K562 (cell line): Measurements from ENCODE around the gene BCAM. TPM values are rescaled to one million over a fixed set of nuclear protein-coding genes. Genes with fewer than 3 reads are reported as not detected.

Experiments used
- AFF4 ChIP-seq: sonication (generic); formaldehyde crosslinking; IDR thresholded peaks from 2 replicates; pipeline ENCODE4 v1.8.0; 2023; ENCODE audit warnings: mild to moderate bottlenecking, missing genetic modification reagents
- ARID2 ChIP-seq: fragments of 450-650 bp; IDR thresholded peaks from 2 replicates; pipeline ENCODE4 v1.6.1; 2017; ENCODE audit warnings: antibody characterized with exemption, mild to moderate bottlenecking
- ASH1L ChIP-seq: fragments of 450-650 bp; IDR thresholded peaks from 2 replicates; pipeline ENCODE4 v1.6.1; 2018; ENCODE audit warnings: borderline replicate concordance, mild to moderate bottlenecking, low read depth; ENCODE audit not compliant: partially characterized antibody
- CBFB ChIP-seq: sonication (generic); formaldehyde crosslinking; IDR thresholded peaks from 2 replicates; pipeline ENCODE4 v1.4.0; 2020; ENCODE audit warnings: mild to moderate bottlenecking, missing genetic modification reagents
- CTBP1 ChIP-seq: fragments of 450-650 bp; IDR thresholded peaks from 2 replicates; pipeline ENCODE4 v1.6.1; 2016; ENCODE audit warnings: borderline replicate concordance
- GABPB1 ChIP-seq: sonication (generic); formaldehyde crosslinking; IDR thresholded peaks from 2 replicates; pipeline ENCODE4 v1.8.0; 2022; ENCODE audit warnings: mild to moderate bottlenecking, missing genetic modification reagents
- JUND ChIP-seq, 2 experiments: IDR thresholded peaks; 2 replicates in 1 of 2; 3 replicates in 1 of 2; pipeline ENCODE4 v1.6.1; 2011; ENCODE audit warnings: borderline replicate concordance in 2 of 2, low read depth in 2 of 2, low read length in 2 of 2, improper control_type of control experiment in 1 of 2, missing biosample characterization in 1 of 2, missing genetic modification characterization in 1 of 2, missing genetic modification reagents in 1 of 2
- MIER1 ChIP-seq: fragments of 450-650 bp; IDR thresholded peaks from 2 replicates; pipeline ENCODE4 v1.6.1; 2016; ENCODE audit warnings: antibody characterized with exemption, mild to moderate bottlenecking, low read depth
- RB1 ChIP-seq: fragments of 450-650 bp; IDR thresholded peaks from 2 replicates; pipeline ENCODE4 v1.6.1; 2017; ENCODE audit warnings: low read depth, mild to moderate bottlenecking
- RFX5 ChIP-seq: IDR thresholded peaks from 2 replicates; pipeline ENCODE4 v1.6.1; 2011; ENCODE audit warnings: low read depth, mild to moderate bottlenecking, improper control_type of control experiment, low read length
- TARDBP ChIP-seq: fragments of 450-650 bp; IDR thresholded peaks from 2 replicates; pipeline ENCODE4 v1.6.1; 2016
- ZNF184 ChIP-seq: sonication (generic); formaldehyde crosslinking; IDR thresholded peaks from 2 replicates; pipeline ENCODE4 v1.5.0; 2020; ENCODE audit warnings: missing genetic modification reagents
- ZNF431 ChIP-seq: sonication (generic); formaldehyde crosslinking; IDR thresholded peaks from 2 replicates; pipeline ENCODE4 v1.8.0; 2022; ENCODE audit warnings: mild to moderate bottlenecking, missing genetic modification reagents
- ZNF717 ChIP-seq: fragments of 250-450 bp; sonication (Bioruptor Pico); IDR thresholded peaks from 2 replicates; pipeline ENCODE4 v1.5.0; 2021
- polyA plus RNA-seq, 8 experiments: library from polyadenylated mRNA; depleted of rRNA in 4 of 8; stranded (reverse) in 5 of 8; unstranded in 3 of 8; fragments of >200 nt; fragmentation: Nextera tagmentation in 2 of 8; fragmentation: Illumina TruSeq in 1 of 8; extraction: Ambion mirVana in 2 of 8; extraction: Trizol in 1 of 8; gene quantifications; 2 replicates each; pipeline versions ENCODE4 v1.2.1 to v1.2.3, GENCODE V29; 2011 to 2014; ENCODE audit warnings: inconsistent platforms in 1 of 8, missing spikeins in 1 of 8
- total RNA-seq, 7 experiments: library from RNA; depleted of rRNA in 6 of 7; stranded (reverse); fragments of >200 nt in 6 of 7; fragmentation: Illumina TruSeq in 2 of 7; extraction: Trizol in 2 of 7; gene quantifications; 2 replicates each; pipeline versions ENCODE4 v1.2.1 to v1.2.3, GENCODE V29; 2011 to 2021; ENCODE audit warnings: low replicate concordance in 1 of 7
- TF ChIP-seq, protein P1 (sequence below), 2 experiments: fragments of 450-650 bp; IDR thresholded peaks; 2 replicates each; pipeline ENCODE4 v1.6.1; 2016
- TF ChIP-seq, protein P2 (sequence below): fragments of 450-650 bp; formaldehyde crosslinking; IDR thresholded peaks from 2 replicates; pipeline ENCODE4 v1.4.0; 2020; ENCODE audit warnings: mild to moderate bottlenecking, moderate library complexity

The BCAM gene
- total and polyA plus RNA-seq, 9 of the 15 experiments (the other 6 are each of a cell fraction or from before 2014, with no cell fraction given) = 0.07 to 1.3 (median 0.33) TPM; not detected in 2

GRCh38 chr19:44800461-44800860 lies 8.4 kb upstream of the BCAM start (continued):
- TF ChIP-seq AFF4 (CRISPR knock-in tag) = 0 out of 2 replicates have a peak, but pooled peaks have one; percentile 37
- TF ChIP-seq, protein P1, sequence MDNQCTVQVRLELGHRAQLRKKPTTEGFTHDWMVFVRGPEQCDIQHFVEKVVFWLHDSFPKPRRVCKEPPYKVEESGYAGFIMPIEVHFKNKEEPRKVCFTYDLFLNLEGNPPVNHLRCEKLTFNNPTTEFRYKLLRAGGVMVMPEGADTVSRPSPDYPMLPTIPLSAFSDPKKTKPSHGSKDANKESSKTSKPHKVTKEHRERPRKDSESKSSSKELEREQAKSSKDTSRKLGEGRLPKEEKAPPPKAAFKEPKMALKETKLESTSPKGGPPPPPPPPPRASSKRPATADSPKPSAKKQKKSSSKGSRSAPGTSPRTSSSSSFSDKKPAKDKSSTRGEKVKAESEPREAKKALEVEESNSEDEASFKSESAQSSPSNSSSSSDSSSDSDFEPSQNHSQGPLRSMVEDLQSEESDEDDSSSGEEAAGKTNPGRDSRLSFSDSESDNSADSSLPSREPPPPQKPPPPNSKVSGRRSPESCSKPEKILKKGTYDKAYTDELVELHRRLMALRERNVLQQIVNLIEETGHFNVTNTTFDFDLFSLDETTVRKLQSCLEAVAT (IDR thresholded peaks at IDR 0.05) = peak in 1 of 2 experiments; percentile 39; a peak in 1 of 4 replicates
- no peak for TF ChIP-seq MIER1
- TF ChIP-seq GABPB1 (CRISPR knock-in tag) = peak; percentile 65; the same call in 1 of the 2 replicates
- TF ChIP-seq JUND (IDR thresholded peaks at IDR 0.05; ENCODE audit: borderline replicate concordance, low read depth, low read length) = peak; percentile 55
- no peak; the same call in 2 of the 3 replicates for TF ChIP-seq JUND (tag; IDR thresholded peaks at IDR 0.05; ENCODE audit: borderline replicate concordance, low read depth, low read length)
- peak; percentile 75; the same call in 1 of the 2 replicates for TF ChIP-seq RB1
- no peak for TF ChIP-seq ZNF717 (CRISPR knock-in tag)
- TF ChIP-seq ZNF184 (CRISPR knock-in tag) = no peak
- no peak for TF ChIP-seq TARDBP
- no peak for TF ChIP-seq CBFB (CRISPR knock-in tag)
- TF ChIP-seq RFX5 = no peak
- TF ChIP-seq ASH1L = no peak
- TF ChIP-seq CTBP1 = peak; percentile 42; the same call in 1 of the 2 replicates
- no peak for TF ChIP-seq ZNF431 (CRISPR knock-in tag)
- peak; percentile 67 for TF ChIP-seq ARID2
- TF ChIP-seq, protein P2, sequence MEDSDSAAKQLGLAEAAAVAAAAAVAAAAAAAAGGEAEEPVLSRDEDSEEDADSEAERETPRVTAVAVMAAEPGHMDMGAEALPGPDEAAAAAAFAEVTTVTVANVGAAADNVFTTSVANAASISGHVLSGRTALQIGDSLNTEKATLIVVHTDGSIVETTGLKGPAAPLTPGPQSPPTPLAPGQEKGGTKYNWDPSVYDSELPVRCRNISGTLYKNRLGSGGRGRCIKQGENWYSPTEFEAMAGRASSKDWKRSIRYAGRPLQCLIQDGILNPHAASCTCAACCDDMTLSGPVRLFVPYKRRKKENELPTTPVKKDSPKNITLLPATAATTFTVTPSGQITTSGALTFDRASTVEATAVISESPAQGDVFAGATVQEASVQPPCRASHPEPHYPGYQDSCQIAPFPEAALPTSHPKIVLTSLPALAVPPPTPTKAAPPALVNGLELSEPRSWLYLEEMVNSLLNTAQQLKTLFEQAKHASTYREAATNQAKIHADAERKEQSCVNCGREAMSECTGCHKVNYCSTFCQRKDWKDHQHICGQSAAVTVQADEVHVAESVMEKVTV (CRISPR knock-in tag) = peak; percentile 39; the same call in 1 of the 2 replicates
